ENCODE results near the gene SZRD1.
"Not testable (repeated sequence)": the region's sequence is repeated elsewhere in the genome, so short reads cannot be mapped to it uniquely, and the experiment has no call there.

The SZRD1 gene

GRCh38 chr1:16366722-16367257 lies at the start of gene SZRD1:
SZRD1 (plus strand) TSS chr1:16367242; CDS start chr1:16367258, 16 bp downstream.
- DNase-seq (ENCODE audit: low read depth in 2 of 2) = peak; percentile 99

- no peak for DNase-seq (ENCODE audit: low read depth in 2 of 2)
These were observed 48.5 kb upstream of the SZRD1 start for GRCh38 chr1:16318555-16318954.

GRCh38 chr1:16321176-16321867 lies 45.7 kb upstream of the SZRD1 start:
- no peak for DNase-seq (ENCODE audit: low read depth in 2 of 2)

- DNase-seq (ENCODE audit: low read depth in 2 of 2) = peak; percentile 48 to 54
These were observed 42.6 kb upstream of the SZRD1 start for GRCh38 chr1:16324456-16324890.

GRCh38 chr1:16326833-16327404 lies 40.1 kb upstream of the SZRD1 start:
- DNase-seq (ENCODE audit: low read depth in 2 of 2) = no peak

- no peak for DNase-seq (ENCODE audit: low read depth in 2 of 2)
These were observed 32.2 kb upstream of the SZRD1 start for GRCh38 chr1:16334655-16335340.

- no peak for DNase-seq (ENCODE audit: low read depth in 2 of 2)
These were observed 28.1 kb upstream of the SZRD1 start for GRCh38 chr1:16338961-16339360.

- DNase-seq (ENCODE audit: low read depth in 2 of 2) = no peak
These were observed 26.4 kb upstream of the SZRD1 start for GRCh38 chr1:16340673-16341072.

GRCh38 chr1:16342331-16343062 lies 24.5 kb upstream of the SZRD1 start:
- no peak for DNase-seq (ENCODE audit: low read depth in 2 of 2)

GRCh38 chr1:16343276-16343675 lies 23.8 kb upstream of the SZRD1 start:
- DNase-seq (ENCODE audit: low read depth in 2 of 2) = not testable (repeated sequence)

GRCh38 chr1:16348414-16349182 lies 18.4 kb upstream of the SZRD1 start:
- peak in 1 of 2 experiments; percentile 52 for DNase-seq (ENCODE audit: low read depth in 2 of 2)

- DNase-seq (ENCODE audit: low read depth in 2 of 2) = no peak
These were observed 17.1 kb upstream of the SZRD1 start for GRCh38 chr1:16349847-16350406.

- no peak for DNase-seq (ENCODE audit: low read depth in 2 of 2)
These were observed 15.5 kb upstream of the SZRD1 start for GRCh38 chr1:16351456-16351993.

GRCh38 chr1:16351994-16352841 lies 14.8 kb upstream of the SZRD1 start, which contains the start of gene FBXO42:
FBXO42 (minus strand) TSS chr1:16352480; CDS start chr1:16315418, 37,062 bp downstream.
- DNase-seq (ENCODE audit: low read depth in 2 of 2) = peak; percentile 83 to 84

- no peak for DNase-seq (ENCODE audit: low read depth in 2 of 2)
These were observed 14.1 kb upstream of the SZRD1 start for GRCh38 chr1:16352842-16353535.

GRCh38 chr1:16354619-16355018 lies 12.4 kb upstream of the SZRD1 start:
- no peak for DNase-seq (ENCODE audit: low read depth in 2 of 2)

GRCh38 chr1:16356867-16357266 lies 10.2 kb upstream of the SZRD1 start:
- DNase-seq (ENCODE audit: low read depth in 2 of 2) = no peak

- DNase-seq (ENCODE audit: low read depth in 2 of 2) = not testable (repeated sequence)
These were observed 1.9 kb upstream of the SZRD1 start for GRCh38 chr1:16365146-16365498.

All from fibroblast of skin of left quadriceps (primary cell).